ENCODE data around the gene RHBDL3. TPM values are rescaled to one million over a fixed set of nuclear protein-coding genes. Genes with fewer than 3 reads are reported as not detected.
"Not testable (repeated sequence)": the region's sequence is repeated elsewhere in the genome, so short reads cannot be mapped to it uniquely, and the experiment has no call there.

The RHBDL3 gene
- total and polyA plus RNA-seq, 9 donors, result 1.1 to 2.4 (median 1.5) TPM

DNA sequence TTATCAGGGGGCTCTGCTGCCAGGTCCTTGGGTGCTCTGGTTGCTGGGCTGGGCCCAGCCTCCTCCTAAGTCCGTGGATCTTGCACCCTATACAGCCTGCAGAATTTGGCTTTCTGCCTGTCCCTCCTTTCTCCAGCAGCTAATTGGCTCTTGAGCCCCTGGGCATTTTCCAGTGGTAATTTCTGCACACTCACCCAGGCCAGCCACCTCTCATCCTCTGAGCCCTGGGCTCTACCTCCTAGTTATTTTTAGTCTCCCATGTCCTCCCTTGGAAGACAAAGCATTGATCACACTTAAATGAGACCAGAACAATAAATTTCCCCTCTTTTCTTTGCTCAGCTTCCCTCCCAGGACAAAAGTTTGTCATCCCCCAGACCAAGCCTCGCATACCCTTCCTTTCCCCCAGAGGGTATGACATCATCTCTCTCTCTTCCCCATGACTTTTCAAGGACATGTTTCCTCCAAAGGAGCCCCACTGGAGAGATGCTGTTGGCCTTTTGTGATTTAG, 38.2 kb downstream of the RHBDL3 start:
- H3K4me3 ChIP-seq (ENCODE audit: low read length), result no peak overlapping the region
- no peak for DNase-seq
- WGBS (ENCODE audit: insufficient coverage), result 7% methylated on average over 1 of the region's 2 CpGs
- H3K27ac ChIP-seq (ENCODE audit: low read length), result no peak overlapping the region
- no peaks in the 10 kb centered on the region for H3K36me3 ChIP-seq (ENCODE audit: control insufficient read depth, insufficient read depth, low read length)
- H3K27me3 ChIP-seq (ENCODE audit: control insufficient read depth, insufficient read depth, low read length), result no peaks in the 10 kb centered on the region
- peaks cover 7% of the 10 kb centered on the region for H3K4me1 ChIP-seq (ENCODE audit: control insufficient read depth, insufficient read depth, low read length)
- no peaks in the 10 kb centered on the region for H3K9me3 ChIP-seq (replicated peaks; ENCODE audit: control insufficient read depth, low read depth, low read length)

- H3K27ac ChIP-seq (ENCODE audit: low read length), result no peak overlapping the region
- H3K4me1 ChIP-seq (ENCODE audit: control insufficient read depth, insufficient read depth, low read length), result peaks cover 5% of the 10 kb centered on the region
- no peak for DNase-seq
- H3K27me3 ChIP-seq (ENCODE audit: control insufficient read depth, insufficient read depth, low read length), result no peaks in the 10 kb centered on the region
- WGBS (ENCODE audit: insufficient coverage), result 71% methylated on average over 7 of the region's 9 CpGs
- no peaks in the 10 kb centered on the region for H3K9me3 ChIP-seq (replicated peaks; ENCODE audit: control insufficient read depth, low read depth, low read length)
- no peak overlapping the region for H3K4me3 ChIP-seq (ENCODE audit: low read length)
- H3K36me3 ChIP-seq (ENCODE audit: control insufficient read depth, insufficient read depth, low read length), result no peaks in the 10 kb centered on the region
Observed at GRCh38 chr17:32305049-32305448, 39.4 kb downstream of the RHBDL3 start.

DNA sequence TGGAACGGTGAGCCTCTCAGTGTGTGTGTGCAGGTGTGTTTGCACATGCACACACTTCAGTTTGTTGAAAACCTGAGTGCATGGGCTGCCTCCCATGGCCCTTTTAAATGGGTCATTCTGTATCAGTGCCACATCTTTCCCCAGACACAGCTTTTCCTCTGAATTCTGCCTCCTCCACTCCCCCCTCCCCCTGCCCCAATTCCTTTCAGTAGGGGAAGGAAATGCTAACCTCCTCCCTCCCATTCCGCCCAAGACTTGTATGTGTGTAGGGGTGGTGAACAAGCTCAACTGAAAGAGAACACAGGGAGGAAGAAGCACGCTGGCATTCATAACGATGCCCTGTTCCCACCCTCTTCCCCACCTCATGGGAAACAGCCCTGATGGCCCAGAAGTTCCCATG, 42.0 kb downstream of the RHBDL3 start:
- no peaks in the 10 kb centered on the region for H3K36me3 ChIP-seq (ENCODE audit: control insufficient read depth, insufficient read depth, low read length)
- H3K4me1 ChIP-seq (ENCODE audit: control insufficient read depth, insufficient read depth, low read length), result peaks cover 10% of the 10 kb centered on the region
- no peak overlapping the region for H3K4me3 ChIP-seq (ENCODE audit: low read length)
- WGBS (ENCODE audit: insufficient coverage), result no CpG with 5 or more reads among the region's 4 CpGs
- DNase-seq, result no peak
- H3K9me3 ChIP-seq (replicated peaks; ENCODE audit: control insufficient read depth, low read depth, low read length), result no peaks in the 10 kb centered on the region
- H3K27me3 ChIP-seq (ENCODE audit: control insufficient read depth, insufficient read depth, low read length), result no peaks in the 10 kb centered on the region
- H3K27ac ChIP-seq (ENCODE audit: low read length), result no peak overlapping the region

DNA sequence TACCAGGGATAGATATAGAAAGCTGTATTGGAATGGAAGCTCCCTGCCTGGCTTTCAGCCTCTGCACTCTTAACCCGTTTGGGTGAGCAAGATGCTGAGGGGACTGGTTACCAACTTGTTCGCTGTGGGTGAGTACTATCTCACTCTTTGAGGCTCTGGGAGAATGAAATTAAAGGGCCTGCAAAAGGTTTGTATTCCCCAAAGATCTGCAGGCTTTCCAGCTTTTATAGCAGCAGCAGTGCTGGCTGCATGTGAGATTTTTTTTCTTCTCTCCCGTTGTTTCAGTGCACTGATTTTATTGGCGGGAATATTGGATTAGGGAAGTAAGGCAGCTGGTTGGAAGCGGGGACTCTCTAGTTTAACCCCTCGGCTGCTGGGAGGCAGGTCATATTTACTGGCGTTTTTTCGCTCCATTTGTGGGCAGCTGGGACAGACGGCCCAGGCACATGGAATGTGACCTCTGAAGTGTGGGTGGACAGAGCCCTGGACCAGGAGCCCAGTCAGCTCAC, 45.5 kb downstream of the RHBDL3 start:
- Histone ChIP-seq H3K9me3 (replicated peaks; ENCODE audit: control insufficient read depth, low read depth, low read length) (no peaks in the 10 kb centered on the region), H3K27me3 (ENCODE audit: control insufficient read depth, insufficient read depth, low read length) (no peaks in the 10 kb centered on the region), H3K4me1 (ENCODE audit: control insufficient read depth, insufficient read depth, low read length) (peaks cover 5% of the 10 kb centered on the region), H3K4me3 (ENCODE audit: low read length) (peak overlapping the region; percentile 5), H3K36me3 (ENCODE audit: control insufficient read depth, insufficient read depth, low read length) (no peaks in the 10 kb centered on the region), H3K27ac (ENCODE audit: low read length) (peak overlapping the region; percentile 53)
- DNase-seq, result peak; percentile 94
- WGBS (ENCODE audit: insufficient coverage), result 6% methylated on average over 6 of the region's 9 CpGs

DNA sequence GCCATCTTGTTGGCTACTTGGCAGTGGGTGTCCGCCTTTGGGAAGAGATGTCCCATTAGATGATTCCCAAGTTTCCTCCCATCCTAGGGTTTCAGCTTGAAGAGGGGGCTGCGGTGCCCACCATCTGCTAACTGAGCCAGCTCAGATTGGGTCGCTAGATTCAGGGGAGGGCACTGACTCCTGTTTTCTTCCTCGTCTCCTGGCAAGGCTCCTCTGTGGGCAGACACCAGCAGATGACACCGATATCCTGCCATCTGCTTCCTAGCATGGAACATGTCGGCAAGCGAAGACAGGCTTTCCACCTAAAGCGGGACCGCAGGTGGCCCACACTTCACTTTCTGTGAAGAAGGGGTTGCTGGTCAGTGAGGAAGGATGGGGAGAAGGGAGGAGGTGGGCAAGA, 49.0 kb downstream of the RHBDL3 start:
- no peak overlapping the region for H3K4me3 ChIP-seq (ENCODE audit: low read length)
- no peak for DNase-seq
- H3K9me3 ChIP-seq (replicated peaks; ENCODE audit: control insufficient read depth, low read depth, low read length), result no peaks in the 10 kb centered on the region
- H3K36me3 ChIP-seq (ENCODE audit: control insufficient read depth, insufficient read depth, low read length), result no peaks in the 10 kb centered on the region
- no peaks in the 10 kb centered on the region for H3K27me3 ChIP-seq (ENCODE audit: control insufficient read depth, insufficient read depth, low read length)
- H3K27ac ChIP-seq (ENCODE audit: low read length), result no peak overlapping the region
- H3K4me1 ChIP-seq (ENCODE audit: control insufficient read depth, insufficient read depth, low read length), result peaks cover 5% of the 10 kb centered on the region
- 82% methylated on average over 4 of the region's 9 CpGs for WGBS (ENCODE audit: insufficient coverage)

GRCh38 chr17:32315171-32315570, 49.5 kb downstream of the RHBDL3 start:
- Histone ChIP-seq H3K4me3 (ENCODE audit: low read length) (no peak overlapping the region), H3K27ac (ENCODE audit: low read length) (no peak overlapping the region), H3K4me1 (ENCODE audit: control insufficient read depth, insufficient read depth, low read length) (peaks cover 5% of the 10 kb centered on the region), H3K9me3 (replicated peaks; ENCODE audit: control insufficient read depth, low read depth, low read length) (no peaks in the 10 kb centered on the region), H3K27me3 (ENCODE audit: control insufficient read depth, insufficient read depth, low read length) (no peaks in the 10 kb centered on the region), H3K36me3 (ENCODE audit: control insufficient read depth, insufficient read depth, low read length) (no peaks in the 10 kb centered on the region)
- WGBS (ENCODE audit: insufficient coverage), result 74% methylated on average over 4 of the region's 8 CpGs
- no peak for DNase-seq

DNA sequence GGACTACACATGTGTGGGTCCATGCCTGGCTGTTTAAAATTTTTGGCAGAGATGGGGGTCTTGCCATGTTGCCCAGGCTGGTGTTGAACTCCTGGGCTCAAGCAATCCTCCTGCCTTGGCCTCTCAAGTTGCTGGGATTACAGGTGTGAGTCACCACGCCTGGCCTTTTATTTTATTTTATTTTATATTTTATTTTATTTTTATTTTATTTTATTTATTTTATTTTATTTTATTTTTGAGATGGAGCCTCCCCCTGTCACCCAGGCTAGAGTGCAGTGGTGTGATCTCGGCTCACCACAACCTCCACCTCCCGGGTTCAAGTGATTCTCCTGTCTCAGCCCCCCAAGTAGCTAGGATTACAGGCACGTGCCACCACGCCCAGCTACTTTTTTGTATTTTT, 51.0 kb downstream of the RHBDL3 start:
- not testable (repeated sequence) for H3K27ac ChIP-seq (ENCODE audit: low read length); H3K9me3 ChIP-seq (replicated peaks; ENCODE audit: control insufficient read depth, low read depth, low read length); H3K4me3 ChIP-seq (ENCODE audit: low read length); H3K27me3 ChIP-seq (ENCODE audit: control insufficient read depth, insufficient read depth, low read length); H3K4me1 ChIP-seq (ENCODE audit: control insufficient read depth, insufficient read depth, low read length); DNase-seq; H3K36me3 ChIP-seq (ENCODE audit: control insufficient read depth, insufficient read depth, low read length)
- 100% methylated on average over 2 of the region's 5 CpGs for WGBS (ENCODE audit: insufficient coverage)

DNA sequence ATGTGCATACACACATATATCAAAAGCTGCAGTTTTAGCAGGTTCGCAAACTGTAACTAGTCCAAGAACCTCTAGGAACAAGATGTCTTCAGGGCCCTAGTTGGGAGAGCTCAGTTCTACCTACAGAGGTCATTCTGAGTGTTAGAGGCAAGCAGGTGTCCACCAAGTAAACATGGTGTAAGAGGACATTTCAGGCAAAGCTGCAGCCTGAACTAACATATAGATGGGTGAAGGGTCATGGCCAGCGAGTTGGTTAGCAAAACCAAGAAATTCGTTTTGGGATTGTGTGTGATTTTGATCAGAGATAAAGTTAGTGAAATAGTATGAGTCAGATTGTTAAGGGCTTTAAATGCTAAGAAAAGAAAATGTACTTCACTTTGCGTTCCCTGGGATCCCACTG, 51.7 kb downstream of the RHBDL3 start:
- no peaks in the 10 kb centered on the region for H3K36me3 ChIP-seq (ENCODE audit: control insufficient read depth, insufficient read depth, low read length)
- no peak for DNase-seq
- H3K27me3 ChIP-seq (ENCODE audit: control insufficient read depth, insufficient read depth, low read length), result no peaks in the 10 kb centered on the region
- no peak overlapping the region for H3K4me3 ChIP-seq (ENCODE audit: low read length)
- no peaks in the 10 kb centered on the region for H3K4me1 ChIP-seq (ENCODE audit: control insufficient read depth, insufficient read depth, low read length)
- WGBS (ENCODE audit: insufficient coverage), result 81% methylated on average over 3 of the region's 4 CpGs
- H3K27ac ChIP-seq (ENCODE audit: low read length), result no peak overlapping the region
- no peaks in the 10 kb centered on the region for H3K9me3 ChIP-seq (replicated peaks; ENCODE audit: control insufficient read depth, low read depth, low read length)

- H3K4me1 ChIP-seq (ENCODE audit: control insufficient read depth, insufficient read depth, low read length), result no peaks in the 10 kb centered on the region
- no peaks in the 10 kb centered on the region for H3K27me3 ChIP-seq (ENCODE audit: control insufficient read depth, insufficient read depth, low read length)
- WGBS (ENCODE audit: insufficient coverage), result no CpG with 5 or more reads among the region's 8 CpGs
- no peaks in the 10 kb centered on the region for H3K9me3 ChIP-seq (replicated peaks; ENCODE audit: control insufficient read depth, low read depth, low read length)
- H3K27ac ChIP-seq (ENCODE audit: low read length), result no peak overlapping the region
- H3K36me3 ChIP-seq (ENCODE audit: control insufficient read depth, insufficient read depth, low read length), result no peaks in the 10 kb centered on the region
- no peak for DNase-seq
- H3K4me3 ChIP-seq (ENCODE audit: low read length), result no peak overlapping the region
Observed at GRCh38 chr17:32318071-32318470, 52.4 kb downstream of the RHBDL3 start.

DNA sequence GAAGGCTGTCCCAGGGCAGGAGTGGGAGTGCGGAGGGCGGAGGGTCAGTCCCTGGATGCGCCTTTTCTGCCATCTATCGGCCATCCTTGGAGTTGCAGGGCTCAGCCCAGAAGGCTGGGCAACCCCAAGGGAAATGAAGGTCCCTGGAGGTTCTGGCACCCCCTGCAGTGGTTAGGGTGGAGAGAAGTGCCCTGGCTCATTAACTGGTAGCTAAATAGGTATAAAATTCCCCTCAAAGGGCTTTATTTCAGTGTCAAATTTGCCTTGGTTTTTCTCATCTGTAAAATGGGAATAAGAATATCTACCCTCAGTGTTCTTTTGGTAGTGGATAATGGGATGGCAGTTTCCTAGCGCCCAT, 53.9 kb downstream of the RHBDL3 start:
- 0% methylated on average over 2 of the region's 5 CpGs for WGBS (ENCODE audit: insufficient coverage)

GRCh38 chr17:32320080-32320479, 54.4 kb downstream of the RHBDL3 start:
- not testable (repeated sequence) for H3K27me3 ChIP-seq (ENCODE audit: control insufficient read depth, insufficient read depth, low read length); DNase-seq; H3K4me1 ChIP-seq (ENCODE audit: control insufficient read depth, insufficient read depth, low read length); H3K36me3 ChIP-seq (ENCODE audit: control insufficient read depth, insufficient read depth, low read length); H3K4me3 ChIP-seq (ENCODE audit: low read length); H3K9me3 ChIP-seq (replicated peaks; ENCODE audit: control insufficient read depth, low read depth, low read length); H3K27ac ChIP-seq (ENCODE audit: low read length)
- 93% methylated on average over 2 of the region's 6 CpGs for WGBS (ENCODE audit: insufficient coverage)

More for the DNA sequence above, 53.9 kb downstream of the RHBDL3 start:
- H3K9me3 ChIP-seq (replicated peaks; ENCODE audit: control insufficient read depth, low read depth, low read length), result no peaks in the 10 kb centered on the region
- no peaks in the 10 kb centered on the region for H3K27me3 ChIP-seq (ENCODE audit: control insufficient read depth, insufficient read depth, low read length)
- H3K4me3 ChIP-seq (ENCODE audit: low read length), result no peak overlapping the region
- no peaks in the 10 kb centered on the region for H3K36me3 ChIP-seq (ENCODE audit: control insufficient read depth, insufficient read depth, low read length)
- H3K27ac ChIP-seq (ENCODE audit: low read length), result no peak overlapping the region
- peak; percentile 64 for DNase-seq
- no peaks in the 10 kb centered on the region for H3K4me1 ChIP-seq (ENCODE audit: control insufficient read depth, insufficient read depth, low read length)
